Stromal cell of bone marrow (primary cell): ENCODE measurements around the gene NCAPG2.

Source experiments
- DNase-seq: peaks from one replicate; pipeline ENCODE4 v3.0.0-alpha.2; 2012; ENCODE audit warnings: low read depth

NCAPG2 gene

GRCh38 chr7:158595068-158595467 lies 109.5 kb downstream of the NCAPG2 start:
- no peak for DNase-seq

DNA sequence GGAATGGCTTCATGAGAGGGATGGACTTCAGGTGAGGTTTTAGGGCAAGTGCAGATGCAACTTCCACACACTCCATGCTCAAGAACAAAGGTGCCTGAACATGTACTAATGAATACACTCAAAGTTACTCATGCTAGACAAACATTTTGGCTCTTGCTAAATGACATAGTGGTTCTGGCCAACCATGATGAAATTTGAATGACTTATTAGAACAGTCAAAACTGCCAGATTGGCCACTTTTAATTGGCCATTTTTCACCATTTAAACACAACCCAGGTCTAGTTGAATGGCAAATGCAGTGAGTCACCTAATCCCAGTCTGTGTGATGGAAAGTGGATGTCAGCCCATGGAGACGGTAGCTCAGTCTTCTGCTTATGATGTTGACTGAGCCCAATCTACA lies 112.1 kb downstream of the NCAPG2 start:
- DNase-seq: no peak

GRCh38 chr7:158591944-158592343 lies 112.7 kb downstream of the NCAPG2 start:
- no peak for DNase-seq

DNA sequence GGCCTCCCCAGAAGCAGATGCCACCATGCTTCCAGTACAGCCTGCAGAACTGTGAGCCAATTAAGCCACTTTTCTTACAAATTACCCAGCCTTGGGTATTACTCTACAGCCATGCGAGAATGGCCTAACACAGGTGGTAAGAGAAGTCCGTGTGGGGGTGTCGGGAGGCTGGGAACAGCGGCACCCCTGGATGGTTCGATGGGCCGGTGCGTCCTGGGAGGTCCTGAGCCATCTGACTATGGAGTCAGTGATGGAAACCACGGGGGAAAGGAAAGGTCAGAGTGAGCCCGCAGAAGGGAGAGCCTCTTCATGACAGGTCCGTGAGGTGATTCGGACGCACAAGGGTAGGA lies 114.4 kb downstream of the NCAPG2 start:
- DNase-seq: no peak

DNA sequence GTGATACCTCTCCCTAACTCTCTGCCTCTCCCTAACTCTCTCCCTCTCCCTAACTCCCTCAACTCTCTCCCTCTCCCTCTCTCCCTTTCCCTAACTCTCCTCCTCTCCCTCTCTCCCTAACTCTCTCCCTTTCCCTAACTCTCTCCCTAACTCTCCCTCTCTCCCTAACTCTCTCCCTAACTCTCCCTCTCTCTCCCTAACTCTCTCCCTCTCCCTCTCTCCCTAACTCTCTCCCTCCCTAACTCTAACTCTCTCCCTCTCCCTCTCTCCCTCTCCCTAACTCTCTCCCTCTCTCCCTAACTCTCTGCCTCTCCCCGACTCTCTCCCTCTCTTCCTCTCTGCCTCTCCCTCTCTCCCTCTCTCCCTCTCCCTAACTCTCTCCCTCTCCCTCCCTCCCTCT lies 115.0 kb downstream of the NCAPG2 start:
- DNase-seq: no peak

GRCh38 chr7:158588878-158589442 lies 115.6 kb downstream of the NCAPG2 start:
- no peak for DNase-seq

GRCh38 chr7:158588085-158588877 lies 116.3 kb downstream of the NCAPG2 start:
- no peak for DNase-seq

DNA sequence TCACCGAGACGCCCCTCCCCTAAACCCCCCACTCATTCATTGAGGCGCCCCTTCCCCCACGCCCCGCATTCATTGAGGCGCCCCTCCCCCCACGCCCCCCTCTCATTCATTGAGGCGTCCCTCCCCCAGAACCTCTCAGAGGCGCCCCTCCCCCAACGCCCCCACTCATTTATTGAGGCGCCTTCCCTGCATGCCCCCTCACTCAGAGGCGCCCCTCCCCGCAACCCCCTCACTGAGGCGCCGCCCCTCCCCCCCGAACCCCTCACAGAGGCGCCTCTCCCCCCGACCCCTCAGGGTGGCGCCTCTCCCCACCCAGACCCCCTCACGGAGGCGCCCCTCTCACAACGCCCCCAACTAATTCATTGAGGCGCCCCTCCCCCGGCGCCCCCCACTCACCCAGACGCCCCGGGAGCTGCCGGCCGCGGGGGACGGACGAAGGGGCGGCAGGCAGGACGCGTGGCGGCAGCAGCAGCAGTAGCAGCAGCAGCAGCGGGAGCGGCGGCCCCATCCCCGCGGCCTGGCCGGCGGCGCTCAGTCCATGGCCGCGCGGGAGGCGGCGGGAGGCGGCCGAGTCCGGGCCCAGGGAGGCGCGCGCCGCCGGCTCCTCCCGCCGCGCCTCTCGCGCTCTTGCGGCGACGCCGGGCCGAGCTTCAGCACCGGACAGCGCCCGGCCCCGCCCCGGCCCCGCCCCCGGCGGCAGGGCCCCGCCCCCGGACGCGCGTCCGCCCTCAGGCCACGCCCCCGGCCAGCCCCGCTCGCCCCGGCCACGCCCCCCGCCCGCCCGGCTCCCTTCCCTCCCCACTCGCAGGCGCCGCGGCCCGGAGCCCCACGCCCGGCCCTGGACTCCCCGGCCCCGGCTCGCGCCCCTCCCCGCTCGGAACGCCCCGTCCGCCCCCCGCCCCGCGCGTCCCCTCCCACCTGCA lies 117.2 kb downstream of the NCAPG2 start, which contains the start of gene PTPRN2:
PTPRN2 (minus strand) TSS at position 662 of the 923 bp plus-strand sequence.
- peak; percentile 8 for DNase-seq

DNA sequence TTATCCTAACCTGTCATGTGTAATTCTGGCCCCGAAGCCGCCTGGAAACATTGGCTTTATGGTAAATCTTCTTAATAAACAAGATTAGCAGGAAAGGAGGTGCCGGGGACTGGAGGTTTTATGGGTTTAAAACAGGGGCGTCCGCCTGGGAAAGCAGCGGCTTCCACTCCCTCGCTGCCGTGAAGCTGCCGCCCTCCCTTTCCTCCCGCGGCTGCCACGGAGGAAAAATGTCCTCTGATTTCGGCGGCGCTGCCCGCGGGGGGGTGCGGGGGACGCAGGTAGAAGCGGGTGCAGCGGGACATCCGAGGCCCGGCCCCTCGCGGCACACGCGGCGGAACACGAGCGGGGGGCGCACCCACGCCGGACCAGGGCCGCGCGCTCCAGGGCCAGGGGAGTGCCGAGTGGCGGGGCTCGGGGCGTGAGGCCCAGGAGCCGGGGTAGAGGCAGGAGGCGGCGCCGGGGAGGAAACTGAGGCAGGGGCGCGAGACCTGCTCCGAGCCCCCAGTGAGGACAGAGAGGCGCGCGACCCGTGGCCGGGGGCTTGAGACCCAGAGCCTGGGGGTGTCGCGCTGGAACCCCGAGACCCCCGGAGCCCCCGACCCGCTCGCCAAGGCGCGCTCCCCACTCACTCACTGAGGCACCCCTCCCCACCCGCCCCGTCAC lies 118.0 kb downstream of the NCAPG2 start:
- no peak for DNase-seq

GRCh38 chr7:158585721-158586498 lies 118.7 kb downstream of the NCAPG2 start:
- DNase-seq: no peak

DNA sequence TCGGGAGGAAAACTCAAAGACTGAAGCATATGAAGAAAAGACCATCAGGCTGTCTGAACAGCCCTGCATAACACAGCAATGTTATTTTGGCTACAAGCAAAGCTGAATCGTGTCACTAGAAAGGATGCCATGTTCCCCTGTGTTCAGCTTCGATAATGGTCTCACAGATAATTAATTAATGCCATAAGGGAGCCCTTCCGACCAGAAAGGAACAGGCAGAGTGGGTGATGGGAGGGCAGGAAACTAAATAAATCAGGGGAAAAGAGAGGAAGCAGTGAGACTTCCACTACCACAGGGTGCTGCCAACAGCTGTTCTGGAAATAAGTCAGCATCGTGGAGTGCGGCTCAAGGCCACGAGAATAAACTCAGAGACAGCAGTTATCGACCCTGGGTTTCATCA lies 120.2 kb downstream of the NCAPG2 start:
- DNase-seq: no peak

GRCh38 chr7:158583810-158584209 lies 120.8 kb downstream of the NCAPG2 start:
- DNase-seq: no peak

- no peak for DNase-seq
Measured at GRCh38 chr7:158583143-158583542, 121.5 kb downstream of the NCAPG2 start.

GRCh38 chr7:158582089-158582456 lies 122.5 kb downstream of the NCAPG2 start:
- no peak for DNase-seq

DNA sequence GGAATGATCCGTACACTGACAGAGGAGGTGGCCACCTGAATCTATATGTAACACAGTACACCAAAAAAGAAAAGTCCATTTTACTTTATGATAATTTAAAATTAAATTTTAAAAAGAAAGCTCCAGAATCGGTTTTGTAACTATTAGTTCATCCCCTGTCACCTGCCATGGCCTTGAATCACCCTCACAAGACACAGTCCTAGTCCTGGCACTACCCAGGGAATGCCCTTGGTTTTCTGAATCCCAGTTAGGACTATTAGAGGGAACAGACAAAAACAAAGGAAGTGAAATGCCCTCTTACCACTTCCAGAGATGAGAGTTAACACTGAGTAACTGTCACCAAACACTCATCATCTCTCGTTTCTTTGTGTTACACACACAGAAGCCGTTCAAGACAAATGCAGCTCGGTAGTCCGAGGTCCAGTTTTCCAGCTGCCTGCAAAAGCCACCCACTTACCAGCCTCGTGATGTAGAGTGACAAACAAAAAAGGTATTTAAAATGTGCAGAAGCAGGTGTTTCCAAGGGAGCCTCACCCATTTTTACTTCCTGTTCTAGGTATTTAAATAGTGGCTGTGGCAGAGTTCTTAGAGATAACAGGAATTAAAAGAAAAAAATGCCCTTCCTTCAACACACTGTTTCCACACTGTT lies 123.0 kb downstream of the NCAPG2 start:
- no peak for DNase-seq
